Retina (tissue), 1 donor: Measurements from ENCODE around the gene DCDC2B.

ENCODE experiments used
- DNase-seq: peaks from one replicate; pipeline ENCODE4 v3.0.0-alpha.2; 2016

The DCDC2B gene

DNA sequence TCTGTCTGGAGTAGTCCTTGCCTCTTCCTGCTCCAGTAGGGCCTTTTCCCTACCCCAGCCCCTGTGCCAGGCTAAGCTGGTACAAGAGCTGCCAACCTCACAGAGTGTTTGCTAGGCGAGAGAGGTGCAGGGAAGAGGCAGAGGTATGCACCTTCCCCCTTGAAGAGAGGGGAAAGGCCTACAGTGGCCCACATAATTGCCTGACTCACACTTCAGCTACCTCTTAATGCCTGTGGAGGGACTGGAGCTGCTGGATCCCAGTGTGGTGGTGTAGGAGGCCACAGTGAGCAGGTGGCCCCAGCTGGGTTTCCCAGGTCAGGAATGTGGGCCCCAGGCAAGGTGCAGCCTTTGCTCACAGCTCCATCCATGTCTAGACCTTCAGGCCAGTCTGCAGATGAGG, 11.8 kb upstream of the DCDC2B start:
- no peak for DNase-seq

DNA sequence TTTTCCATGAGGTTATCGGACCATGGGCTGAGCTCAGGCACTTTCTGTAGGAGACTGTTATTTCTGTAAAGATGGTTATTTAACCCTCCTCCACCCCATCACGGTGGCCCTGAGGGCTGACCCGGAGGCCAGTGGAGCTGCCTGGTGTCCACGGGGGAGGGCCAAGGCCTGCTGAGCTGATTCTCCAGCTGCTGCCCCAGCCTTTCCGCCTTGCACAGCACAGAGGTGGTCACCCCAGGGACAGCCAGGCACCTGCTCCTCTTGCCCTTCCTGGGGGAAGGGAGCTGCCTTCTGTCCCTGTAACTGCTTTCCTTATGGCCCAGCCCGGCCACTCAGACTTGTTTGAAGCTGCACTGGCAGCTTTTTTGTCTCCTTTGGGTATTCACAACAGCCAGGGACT, 11.1 kb upstream of the DCDC2B start:
- peak; percentile 47 for DNase-seq

DNA sequence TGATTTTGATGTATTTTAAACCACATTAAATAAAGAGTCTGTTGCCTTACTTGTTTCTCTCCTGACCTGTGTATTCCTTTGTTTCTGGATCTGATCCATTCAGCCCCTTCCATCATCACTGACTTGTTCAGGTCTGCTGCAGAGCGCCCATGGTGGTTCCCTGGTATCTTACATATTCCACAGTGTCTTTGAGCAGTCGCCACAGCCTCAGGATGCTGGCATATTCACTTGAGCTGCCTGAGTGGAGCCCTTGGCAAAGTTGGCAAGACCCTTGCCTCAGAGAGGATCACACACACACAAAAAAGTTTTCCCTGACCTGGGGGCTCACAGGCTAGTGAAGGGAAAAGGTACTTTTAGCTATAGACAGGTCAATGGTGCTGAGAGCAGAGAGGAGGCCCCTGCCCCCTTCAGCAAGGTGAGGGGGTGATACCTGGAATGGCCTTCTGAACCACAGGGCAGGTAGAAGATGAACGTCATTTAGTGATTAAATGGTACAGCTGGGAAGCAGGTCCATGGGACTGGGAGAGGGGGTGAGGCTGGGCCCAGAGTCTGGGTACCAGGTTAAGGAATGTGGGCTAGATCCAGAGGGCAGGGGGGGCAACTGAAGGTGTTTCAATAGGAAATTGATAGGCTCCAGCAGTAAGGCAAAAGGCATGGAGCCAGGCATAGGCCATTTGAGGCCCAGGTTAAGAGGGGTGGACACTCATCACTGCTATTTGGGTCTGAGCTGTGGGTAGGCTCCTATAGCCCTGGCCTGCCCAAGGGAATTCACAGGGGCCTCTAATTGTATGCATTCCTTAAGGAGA, 10.4 kb upstream of the DCDC2B start:
- DNase-seq, result peak; percentile 21

DNA sequence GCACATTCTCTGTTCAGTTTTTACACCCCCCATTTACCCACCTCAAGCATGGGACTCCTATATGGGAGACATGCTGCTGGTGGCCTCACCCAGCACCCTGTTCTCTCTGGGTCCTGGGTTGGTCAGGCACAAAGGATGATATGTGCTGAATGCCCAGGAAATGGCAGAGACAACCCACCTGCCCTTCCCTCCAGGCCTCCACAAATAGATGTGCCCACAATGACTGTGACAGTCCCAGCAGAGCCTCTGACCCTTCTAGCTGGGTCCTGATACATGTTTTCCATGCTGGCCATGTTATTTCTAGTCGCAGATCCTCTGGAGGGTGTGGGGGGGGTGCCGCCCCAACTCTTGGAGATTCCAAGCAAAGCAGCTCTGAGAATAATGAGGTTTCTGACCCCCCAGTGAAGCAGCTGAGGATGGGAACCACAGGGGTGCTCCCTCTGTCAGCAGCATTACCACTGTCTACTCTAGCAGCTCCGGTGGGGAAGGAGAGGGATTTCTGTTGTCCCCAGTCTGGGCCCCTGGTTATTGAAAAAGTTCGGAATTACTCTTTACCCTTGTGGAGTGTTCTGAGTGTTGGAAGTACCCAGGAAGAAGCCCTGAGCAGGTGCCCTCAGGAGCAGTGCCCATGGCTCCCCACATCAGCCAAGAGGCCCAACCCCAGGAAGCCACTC, 9.7 kb upstream of the DCDC2B start:
- DNase-seq, result peak; percentile 21

DNA sequence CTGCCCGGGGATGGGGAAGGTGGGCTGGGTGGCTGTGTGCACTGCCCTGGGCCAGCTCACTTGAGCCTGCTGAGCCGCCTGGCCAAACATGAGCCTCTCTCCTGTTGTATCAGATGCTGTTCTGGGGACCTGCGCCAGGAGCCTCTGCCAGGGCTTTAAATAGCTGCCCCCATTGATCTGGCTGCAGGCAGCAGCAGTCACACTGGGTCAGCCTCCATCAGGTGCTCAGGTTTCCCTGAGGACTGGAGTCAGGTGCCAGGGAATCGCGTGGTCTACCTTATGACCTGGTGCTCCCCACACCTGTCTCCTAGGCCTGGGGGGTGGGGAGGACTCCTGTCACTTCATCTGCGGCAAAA, 9.2 kb upstream of the DCDC2B start:
- peak; percentile 45 for DNase-seq

DNA sequence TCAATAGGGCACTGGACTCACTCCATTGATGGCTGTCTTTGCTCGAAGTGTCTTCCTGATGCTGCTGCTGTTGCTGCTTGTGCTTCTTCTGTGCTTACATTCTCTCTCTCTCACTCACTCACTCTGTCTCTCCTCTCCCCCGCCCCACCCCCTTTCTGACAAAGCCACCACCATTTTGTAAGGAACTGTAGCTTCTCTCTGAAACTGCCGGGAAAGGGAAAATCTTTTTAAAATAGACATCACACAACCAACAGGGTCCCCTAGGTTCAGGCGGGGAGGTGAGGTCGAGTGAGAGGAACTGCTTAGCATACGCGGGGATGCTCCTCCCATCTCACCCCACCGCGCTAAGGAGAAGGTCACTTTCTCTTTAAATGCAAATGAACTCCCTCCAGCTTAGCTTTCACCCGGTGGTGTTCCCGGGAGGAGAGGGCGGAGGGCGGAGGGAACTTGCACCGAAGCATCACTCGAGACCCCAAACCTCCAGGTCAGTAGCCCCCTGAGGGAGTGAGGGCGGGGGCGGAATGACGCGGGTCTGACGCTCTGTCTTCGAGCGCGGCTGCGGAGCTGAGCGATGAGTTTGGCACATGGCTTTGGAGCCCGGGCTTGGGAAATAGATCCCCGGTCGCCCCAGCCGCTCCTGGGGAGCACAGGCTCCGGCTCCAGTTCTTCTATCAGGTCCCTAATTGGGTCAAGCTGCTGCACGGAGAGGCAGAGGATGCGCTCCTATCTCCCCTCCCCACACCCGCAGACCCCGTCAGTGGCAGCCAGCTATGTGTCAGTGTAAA, 8.5 kb upstream of the DCDC2B start, which contains the start of gene CCDC28B:
CCDC28B (plus strand) TSS at position 370 of the 785 bp plus-strand sequence. CDS start 1,341 bp downstream, outside the sequence.
- peak; percentile 95 for DNase-seq

DNA sequence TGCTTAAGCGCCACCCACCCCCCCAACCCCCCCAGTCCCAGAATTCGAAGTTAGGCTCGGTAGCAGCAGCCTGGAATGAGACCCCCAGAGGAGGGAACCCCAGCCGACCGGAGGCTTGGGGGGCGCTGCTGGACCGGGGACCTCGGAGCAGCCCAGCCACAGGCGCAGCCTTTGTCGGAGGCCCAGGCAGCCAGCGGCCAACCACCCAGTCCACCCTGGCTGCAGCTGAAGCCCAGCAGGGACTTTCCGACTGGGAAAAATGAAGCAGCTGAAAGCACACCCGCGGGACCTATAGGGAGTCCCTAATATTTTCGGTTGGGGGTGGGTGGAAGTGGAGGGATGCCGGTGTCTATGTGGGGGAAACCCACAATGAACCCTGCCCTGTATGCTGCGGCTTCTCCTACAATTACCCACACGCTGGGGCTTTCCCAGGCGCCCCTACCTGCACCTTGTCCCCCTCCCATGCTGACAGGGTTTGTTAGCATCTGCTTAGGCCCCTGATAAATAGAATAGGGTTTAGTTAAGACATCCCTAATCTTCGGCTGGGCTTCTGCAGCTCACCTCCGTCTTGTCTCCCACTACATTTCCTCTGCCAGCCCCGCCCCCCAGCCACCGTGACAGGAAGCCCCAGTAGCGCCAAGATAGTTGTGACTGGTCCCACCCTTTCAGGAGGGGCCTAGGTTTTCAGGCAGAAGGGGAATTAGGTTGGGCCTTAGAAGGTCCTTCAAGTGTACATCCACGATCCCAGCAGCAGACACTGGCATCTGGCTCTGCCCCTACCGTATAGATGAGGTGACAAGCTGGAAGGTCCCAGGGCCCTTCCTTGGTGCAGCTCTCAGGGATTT, 7.7 kb upstream of the DCDC2B start:
- DNase-seq, result no peak

DNA sequence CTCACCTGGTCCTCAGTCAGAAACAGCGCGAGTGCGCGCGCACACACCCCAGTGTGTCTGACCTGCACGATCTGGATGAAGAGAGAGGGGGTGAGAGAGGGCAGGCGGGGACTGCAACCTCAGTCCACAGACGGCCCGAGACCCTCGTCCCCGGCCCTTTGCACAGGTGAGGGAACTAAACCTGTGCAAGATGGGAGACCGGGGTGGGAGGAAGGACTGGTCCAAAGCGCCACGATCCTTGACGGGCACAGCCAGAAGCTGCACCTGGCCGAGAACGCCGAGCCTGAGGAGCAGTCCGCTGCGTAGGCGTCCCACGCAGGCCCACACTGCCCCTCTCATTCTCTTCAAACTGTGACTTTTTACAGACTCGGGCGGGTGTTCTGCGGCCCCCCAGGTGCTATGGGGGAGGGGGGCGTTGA, 3.9 kb upstream of the DCDC2B start:
- DNase-seq, result no peak

DNA sequence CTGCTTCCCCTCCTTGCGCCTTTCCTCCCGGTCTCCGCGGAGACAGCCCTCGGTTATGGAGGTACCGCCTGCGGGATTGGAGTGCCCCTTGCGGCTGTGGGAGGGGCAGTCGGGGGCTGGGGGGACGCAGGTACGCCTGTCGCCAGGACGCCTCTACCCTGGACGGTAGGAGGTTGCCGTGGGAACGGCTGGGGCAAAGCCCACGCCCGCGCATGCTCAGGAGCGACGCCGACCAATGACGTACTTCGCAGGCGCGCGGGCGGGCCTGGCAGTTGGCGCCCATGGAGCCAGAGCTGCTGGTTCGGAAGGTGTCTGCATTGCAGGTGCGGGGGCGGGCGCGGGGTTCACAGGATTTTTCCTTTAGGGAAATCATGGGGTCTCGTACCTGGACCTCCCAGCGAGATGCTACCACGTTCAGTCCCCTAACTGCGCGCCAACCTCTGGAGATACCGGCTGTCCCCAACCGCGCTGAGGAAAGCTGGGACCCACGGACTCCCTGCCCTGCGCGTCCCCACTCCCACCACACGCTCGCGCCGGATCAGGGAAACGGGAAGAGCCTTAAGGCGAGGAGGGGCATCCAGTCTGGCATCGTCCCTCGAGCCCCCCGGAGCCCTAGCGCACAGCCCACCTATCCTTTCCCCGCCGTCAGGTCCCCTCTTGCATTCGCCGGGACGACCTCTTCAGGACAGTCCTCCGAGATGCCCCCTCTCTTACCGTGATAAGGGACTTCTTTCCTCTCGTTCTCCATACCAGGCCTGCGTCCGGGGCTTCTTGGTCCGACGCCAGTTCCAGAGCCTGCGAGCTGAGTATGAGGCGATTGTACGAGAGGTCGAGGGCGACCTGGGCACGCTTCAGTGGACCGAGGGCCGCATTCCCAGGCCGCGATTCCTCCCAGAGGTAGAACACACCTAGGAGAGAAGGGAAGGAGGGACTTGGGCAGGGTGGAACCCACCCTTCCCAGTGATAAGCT, 3.2 kb upstream of the DCDC2B start, which contains the start of gene IQCC:
IQCC (plus strand) TSS at position 271 of the 970 bp plus-strand sequence; CDS start at position 282, 11 bp downstream.
- DNase-seq, result peak; percentile 94

DNA sequence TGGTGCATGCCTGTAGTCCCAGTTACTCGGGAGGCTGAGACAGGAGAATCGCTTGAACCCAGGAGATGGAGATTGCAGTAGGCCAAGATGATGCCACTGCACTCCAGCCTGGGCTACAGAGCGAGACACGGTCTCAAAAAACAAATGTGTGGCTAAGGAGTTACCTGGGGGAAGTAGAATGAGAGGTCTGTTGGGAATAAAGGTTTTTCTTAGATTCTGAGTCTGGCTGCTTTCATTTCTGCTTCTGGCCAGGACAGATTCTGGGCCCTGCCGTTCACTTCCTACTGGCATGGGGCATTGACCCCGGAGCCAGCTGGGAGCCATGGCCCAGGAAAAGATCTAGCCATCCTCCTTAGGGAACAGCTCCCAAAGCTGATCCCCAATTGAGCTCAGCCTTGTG, 420 bp upstream of the DCDC2B start:
- no peak for DNase-seq

DNA sequence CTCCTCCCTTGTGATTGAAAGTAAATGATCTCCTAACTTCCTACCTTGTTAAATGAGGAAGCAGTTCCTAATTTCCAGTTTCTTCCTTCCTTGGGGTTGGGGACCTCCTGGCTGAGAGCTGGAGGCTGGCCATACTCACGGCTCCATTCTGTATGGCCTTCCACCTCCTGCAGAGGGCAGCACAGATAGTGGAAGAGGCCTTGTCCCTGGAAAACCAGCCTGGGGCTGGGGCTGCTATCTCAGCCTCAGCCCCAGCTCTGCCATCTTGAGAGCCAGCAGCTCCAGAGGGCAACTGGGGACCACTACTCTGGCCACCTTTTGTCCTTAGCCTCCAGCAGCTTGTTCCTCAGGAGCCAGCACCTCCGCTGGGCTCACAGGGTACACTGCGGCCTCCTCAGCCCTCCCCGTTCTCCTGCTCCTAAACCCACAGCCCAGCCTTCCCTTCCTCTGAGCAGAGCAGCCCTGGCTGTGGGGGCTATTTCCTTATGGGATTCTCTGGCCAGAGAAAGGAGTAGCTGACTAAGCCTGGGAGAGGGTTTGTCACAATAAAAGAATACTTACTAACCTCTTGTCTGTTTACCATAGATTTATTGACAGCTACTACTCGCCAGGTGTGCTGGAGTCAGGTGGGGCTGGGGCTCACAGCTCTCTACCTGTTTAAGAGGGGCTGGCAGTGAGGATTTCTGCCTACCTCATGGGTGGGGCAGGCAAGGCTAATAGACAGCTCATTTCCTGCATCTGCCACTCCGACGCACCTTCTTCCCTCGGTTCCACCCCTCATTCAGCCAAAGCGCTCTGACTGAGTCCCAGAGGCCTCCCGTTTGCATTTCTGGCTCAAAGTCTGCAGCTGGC, 7.0 kb downstream of the DCDC2B start:
- DNase-seq, result peak; percentile 69

DNA sequence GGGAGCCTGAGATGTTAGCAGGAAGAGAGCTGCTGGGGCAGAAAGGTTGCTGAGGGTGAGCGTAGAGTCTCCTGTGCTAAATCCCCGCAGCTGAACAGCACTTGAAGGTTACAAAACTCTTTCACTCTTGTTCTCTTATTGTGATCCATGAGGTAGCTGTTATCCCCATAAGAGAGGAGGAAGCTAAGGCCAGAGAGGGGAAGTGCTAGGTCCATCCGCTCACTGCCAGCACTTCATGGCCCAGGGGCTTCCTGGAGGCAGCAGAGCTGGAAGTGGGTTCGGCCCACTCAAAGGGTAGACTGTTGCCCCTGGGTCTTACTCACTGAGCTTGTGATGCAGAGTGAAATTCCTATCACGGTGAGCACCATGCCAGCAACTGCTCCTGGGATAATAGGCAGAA, 7.7 kb downstream of the DCDC2B start:
- DNase-seq, result no peak

DNA sequence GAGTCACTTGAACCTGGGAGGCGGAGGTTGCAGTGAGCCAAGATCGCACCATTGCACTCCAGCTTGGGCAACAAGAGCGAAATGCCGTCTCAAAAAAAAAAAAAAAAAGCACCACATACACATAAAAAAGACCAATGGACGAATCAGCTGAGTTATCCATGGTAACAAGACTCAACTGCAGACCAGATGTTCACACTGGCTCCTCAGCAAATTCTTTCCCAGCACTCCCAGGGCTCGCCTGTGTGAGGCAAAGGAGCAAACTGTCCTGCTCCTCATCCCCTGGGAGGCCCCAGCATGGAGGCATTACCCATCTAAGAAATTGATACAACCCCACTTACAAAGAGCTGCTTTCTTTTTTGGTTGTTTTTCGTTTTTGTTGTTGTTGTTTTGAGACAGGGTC, 10.1 kb downstream of the DCDC2B start:
- DNase-seq, result no peak

DNA sequence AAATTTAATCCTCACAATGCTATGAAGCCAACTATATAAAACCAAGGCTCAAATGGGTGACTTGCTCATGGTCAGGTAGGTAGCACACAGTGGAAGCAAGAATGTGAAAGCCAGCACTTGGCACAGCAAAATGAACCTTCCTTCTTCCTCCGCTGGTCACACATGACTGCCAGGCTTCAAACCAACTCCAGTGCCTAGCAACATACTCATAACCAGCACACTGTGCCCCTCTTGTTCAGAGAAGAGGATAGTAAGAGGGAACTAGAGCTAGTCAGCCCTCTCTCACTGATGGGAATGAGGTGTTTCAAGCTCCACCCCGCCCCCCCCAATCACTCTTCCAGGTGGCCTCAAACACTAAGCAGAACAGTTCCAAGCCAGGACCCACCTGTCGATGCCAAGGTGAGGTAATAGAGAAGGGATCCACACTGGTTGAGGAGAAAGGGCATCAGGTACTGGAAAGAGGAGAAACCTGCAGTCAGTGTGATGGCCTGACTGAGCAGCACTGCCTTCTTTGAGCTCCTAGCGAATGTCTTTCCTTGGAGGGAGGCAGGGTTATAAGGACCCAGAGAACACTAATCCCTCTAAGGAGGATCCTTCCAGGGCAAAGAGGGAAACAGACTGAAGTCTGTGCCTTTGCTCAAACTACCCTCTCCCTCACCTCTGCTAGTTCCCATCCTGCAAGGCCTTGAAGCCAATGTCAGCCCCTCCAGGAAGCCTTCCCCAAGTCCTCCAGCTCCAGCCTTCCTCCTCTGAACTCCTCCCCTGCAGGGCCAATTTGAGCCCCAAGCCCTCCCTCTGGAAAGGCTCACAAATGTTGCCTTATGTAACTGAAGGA, 12.1 kb downstream of the DCDC2B start:
- DNase-seq, result no peak

DNA sequence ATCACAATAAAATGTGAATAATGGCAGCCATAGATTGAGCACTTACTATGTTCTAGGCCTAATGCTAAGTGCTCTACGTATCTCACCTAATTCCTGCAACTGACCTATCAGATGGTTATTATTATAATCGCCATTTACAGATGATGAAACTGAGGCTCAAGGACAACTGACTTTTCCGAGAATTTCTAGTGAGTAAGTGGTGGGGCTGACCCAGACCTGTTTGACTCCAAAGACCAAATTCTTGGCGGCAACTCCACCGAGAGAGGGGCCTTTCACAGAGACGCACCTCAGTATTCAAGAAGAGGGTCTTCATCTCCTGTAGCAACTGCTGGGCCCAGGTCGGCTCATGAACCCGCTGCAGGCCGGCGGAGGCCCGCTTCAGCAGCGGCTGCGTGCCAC, 12.7 kb downstream of the DCDC2B start:
- DNase-seq, result no peak

DNA sequence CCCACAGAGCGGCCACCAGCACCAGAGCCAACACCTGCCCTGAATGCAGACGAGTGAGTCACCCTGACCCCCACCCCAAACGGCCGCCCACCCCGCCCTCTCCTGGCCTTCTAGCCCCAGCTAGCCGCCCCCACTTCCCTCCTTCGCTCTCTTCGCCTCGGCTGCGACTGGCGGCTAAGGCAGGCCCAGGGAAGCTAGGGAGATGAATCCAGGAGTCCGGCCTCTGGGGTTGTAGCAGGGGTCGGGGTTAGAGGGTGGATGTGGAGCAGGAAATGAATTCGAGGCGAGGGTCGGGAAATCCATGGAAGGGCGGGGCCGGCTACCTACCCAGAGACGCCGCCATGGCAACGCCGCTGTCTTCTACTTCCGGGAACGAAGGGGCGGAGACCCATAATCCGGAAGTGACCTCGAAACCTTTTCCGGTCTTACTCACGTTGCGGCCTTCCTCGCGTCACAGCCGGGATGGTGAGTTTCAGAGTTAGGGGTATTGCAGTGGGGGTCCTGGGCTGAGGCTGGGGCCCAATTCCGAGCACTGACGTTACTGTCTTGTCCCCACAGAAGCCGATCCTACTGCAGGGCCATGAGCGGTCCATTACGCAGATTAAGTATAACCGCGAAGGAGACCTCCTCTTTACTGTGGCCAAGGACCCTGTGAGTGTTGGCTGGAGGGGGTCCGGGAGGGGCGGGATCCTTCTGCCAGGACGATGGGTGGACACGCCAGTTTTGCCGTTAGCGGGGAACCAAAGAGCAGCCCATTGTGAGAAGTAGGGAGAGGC, 13.3 kb downstream of the DCDC2B start, which contains the start of the genes EIF3I and TMEM234:
EIF3I (plus strand) TSS at position 428 of the 776 bp plus-strand sequence; CDS start at position 463, 35 bp downstream.
TMEM234 (minus strand) TSS at position 374 of the 776 bp plus-strand sequence; CDS start at position 343, 31 bp downstream.
- peak; percentile 93 for DNase-seq

DNA sequence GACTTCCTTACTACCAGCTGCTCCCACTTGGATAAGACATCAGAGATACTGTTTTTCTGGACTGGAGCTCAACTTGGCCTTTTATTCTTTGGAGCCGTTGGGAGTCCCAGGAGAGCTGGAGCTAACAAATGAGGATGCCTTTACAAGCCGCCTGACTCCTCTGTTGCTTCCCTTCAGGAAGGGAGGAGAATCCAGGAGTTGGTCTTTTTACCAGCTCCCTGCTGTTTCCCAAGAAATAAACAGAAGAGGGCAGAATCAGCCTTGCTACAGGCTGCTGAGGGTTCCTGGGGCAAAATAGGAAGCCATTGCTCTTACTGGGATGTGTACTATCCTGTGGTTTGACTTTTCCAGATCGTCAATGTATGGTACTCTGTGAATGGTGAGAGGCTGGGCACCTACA, 14.8 kb downstream of the DCDC2B start:
- DNase-seq, result no peak

DNA sequence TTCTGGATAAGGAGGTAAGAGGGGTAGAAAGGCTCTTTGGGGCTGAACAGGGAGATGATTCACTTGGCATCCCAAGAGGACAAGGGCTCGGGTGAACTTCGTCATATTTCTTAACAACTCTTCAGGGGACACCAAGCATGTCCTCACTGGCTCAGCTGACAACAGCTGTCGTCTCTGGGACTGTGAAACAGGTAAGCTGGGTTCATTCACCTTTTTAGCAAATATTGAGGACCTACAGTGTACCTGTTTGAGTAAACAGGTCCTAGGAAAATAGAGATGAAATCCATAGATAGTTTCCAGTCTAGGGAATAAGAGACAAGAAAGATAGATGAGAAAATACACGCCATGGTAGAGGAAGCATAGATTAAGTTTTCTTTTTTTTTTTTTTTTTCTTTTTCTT, 15.4 kb downstream of the DCDC2B start:
- DNase-seq, result no peak
